Measurements from ENCODE around the gene ARID1B. TPM values are rescaled to one million over a fixed set of nuclear protein-coding genes. Genes with fewer than 3 reads are reported as not detected.
A peak's percentile ranks its signal among the peaks of the same experiment; 100 is the strongest.

Gene ARID1B
- total RNA-seq, 1 experiment from 2014 or later = 60.3 TPM

DNA sequence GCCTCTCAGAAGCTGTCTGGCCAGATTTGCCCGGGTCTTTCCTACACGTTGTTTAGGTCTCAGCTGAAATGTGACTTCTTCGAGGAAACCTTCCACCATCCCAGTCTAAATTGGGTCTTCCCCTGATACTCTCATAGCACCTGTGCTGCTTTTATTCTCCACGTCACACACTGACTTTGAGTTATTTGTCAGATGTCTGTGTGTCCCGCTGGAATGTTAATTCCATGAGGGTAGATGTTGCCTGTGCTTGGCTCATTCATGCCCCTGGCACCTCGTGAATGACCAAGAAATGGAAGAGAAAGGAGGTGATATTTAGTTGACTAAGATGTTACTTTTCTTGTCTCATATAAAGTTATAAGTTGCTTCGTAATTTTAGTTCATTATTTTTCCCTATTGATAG lies 348.4 kb downstream of the ARID1B start:
- DNase-seq (ENCODE audit: low spot score) (no peak), ATAC-seq (no peak)
- TF ChIP-seq, protein P1, sequence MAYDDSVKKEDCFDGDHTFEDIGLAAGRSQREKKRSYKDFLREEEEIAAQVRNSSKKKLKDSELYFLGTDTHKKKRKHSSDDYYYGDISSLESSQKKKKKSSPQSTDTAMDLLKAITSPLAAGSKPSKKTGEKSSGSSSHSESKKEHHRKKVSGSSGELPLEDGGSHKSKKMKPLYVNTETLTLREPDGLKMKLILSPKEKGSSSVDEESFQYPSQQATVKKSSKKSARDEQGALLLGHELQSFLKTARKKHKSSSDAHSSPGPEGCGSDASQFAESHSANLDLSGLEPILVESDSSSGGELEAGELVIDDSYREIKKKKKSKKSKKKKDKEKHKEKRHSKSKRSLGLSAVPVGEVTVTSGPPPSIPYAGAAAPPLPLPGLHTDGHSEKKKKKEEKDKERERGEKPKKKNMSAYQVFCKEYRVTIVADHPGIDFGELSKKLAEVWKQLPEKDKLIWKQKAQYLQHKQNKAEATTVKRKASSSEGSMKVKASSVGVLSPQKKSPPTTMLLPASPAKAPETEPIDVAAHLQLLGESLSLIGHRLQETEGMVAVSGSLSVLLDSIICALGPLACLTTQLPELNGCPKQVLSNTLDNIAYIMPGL (CRISPR knock-in tag; IDR thresholded peaks at IDR 0.05) = no peak
- TF ChIP-seq EMX1 (CRISPR knock-in tag; IDR thresholded peaks at IDR 0.05) (no peak), ZNF138 (CRISPR knock-in tag; conservative IDR thresholded peaks at IDR 0.05) (no peak)
- TF ChIP-seq, protein P2, sequence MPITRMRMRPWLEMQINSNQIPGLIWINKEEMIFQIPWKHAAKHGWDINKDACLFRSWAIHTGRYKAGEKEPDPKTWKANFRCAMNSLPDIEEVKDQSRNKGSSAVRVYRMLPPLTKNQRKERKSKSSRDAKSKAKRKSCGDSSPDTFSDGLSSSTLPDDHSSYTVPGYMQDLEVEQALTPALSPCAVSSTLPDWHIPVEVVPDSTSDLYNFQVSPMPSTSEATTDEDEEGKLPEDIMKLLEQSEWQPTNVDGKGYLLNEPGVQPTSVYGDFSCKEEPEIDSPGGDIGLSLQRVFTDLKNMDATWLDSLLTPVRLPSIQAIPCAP (CRISPR knock-in tag; IDR thresholded peaks at IDR 0.05) = no peak
- TF ChIP-seq, protein P3, sequence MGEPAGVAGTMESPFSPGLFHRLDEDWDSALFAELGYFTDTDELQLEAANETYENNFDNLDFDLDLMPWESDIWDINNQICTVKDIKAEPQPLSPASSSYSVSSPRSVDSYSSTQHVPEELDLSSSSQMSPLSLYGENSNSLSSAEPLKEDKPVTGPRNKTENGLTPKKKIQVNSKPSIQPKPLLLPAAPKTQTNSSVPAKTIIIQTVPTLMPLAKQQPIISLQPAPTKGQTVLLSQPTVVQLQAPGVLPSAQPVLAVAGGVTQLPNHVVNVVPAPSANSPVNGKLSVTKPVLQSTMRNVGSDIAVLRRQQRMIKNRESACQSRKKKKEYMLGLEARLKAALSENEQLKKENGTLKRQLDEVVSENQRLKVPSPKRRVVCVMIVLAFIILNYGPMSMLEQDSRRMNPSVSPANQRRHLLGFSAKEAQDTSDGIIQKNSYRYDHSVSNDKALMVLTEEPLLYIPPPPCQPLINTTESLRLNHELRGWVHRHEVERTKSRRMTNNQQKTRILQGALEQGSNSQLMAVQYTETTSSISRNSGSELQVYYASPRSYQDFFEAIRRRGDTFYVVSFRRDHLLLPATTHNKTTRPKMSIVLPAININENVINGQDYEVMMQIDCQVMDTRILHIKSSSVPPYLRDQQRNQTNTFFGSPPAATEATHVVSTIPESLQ (CRISPR knock-in tag; IDR thresholded peaks at IDR 0.05) = no peak
- TF ChIP-seq, protein P4, sequence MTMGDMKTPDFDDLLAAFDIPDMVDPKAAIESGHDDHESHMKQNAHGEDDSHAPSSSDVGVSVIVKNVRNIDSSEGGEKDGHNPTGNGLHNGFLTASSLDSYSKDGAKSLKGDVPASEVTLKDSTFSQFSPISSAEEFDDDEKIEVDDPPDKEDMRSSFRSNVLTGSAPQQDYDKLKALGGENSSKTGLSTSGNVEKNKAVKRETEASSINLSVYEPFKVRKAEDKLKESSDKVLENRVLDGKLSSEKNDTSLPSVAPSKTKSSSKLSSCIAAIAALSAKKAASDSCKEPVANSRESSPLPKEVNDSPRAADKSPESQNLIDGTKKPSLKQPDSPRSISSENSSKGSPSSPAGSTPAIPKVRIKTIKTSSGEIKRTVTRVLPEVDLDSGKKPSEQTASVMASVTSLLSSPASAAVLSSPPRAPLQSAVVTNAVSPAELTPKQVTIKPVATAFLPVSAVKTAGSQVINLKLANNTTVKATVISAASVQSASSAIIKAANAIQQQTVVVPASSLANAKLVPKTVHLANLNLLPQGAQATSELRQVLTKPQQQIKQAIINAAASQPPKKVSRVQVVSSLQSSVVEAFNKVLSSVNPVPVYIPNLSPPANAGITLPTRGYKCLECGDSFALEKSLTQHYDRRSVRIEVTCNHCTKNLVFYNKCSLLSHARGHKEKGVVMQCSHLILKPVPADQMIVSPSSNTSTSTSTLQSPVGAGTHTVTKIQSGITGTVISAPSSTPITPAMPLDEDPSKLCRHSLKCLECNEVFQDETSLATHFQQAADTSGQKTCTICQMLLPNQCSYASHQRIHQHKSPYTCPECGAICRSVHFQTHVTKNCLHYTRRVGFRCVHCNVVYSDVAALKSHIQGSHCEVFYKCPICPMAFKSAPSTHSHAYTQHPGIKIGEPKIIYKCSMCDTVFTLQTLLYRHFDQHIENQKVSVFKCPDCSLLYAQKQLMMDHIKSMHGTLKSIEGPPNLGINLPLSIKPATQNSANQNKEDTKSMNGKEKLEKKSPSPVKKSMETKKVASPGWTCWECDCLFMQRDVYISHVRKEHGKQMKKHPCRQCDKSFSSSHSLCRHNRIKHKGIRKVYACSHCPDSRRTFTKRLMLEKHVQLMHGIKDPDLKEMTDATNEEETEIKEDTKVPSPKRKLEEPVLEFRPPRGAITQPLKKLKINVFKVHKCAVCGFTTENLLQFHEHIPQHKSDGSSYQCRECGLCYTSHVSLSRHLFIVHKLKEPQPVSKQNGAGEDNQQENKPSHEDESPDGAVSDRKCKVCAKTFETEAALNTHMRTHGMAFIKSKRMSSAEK (CRISPR knock-in tag; IDR thresholded peaks at IDR 0.05; ENCODE audit: borderline replicate concordance) = no peak
- POLR2A ChIA-PET = no interaction called here
- Mint-ChIP-seq H3K9me3 (no peaks in the 10 kb centered on the region), H3K4me1 (peaks cover 19% of the 10 kb centered on the region), H3K27ac (0 out of 2 replicates have a peak overlapping the region, but pooled peaks have one; percentile 24), H3K27me3 (ENCODE audit: low read depth) (no peaks in the 10 kb centered on the region), H3K4me3 (no peak overlapping the region), H3K36me3 (0 out of 2 replicates have a peak, but pooled peaks cover 3% of the 10 kb centered on the region)
- CTCF ChIA-PET = interaction anchor here (1.4 kb wide), 1 partner anchor 35 kb away, joined by 6 read pairs; no protein-coding TSS in a partner anchor

DNA sequence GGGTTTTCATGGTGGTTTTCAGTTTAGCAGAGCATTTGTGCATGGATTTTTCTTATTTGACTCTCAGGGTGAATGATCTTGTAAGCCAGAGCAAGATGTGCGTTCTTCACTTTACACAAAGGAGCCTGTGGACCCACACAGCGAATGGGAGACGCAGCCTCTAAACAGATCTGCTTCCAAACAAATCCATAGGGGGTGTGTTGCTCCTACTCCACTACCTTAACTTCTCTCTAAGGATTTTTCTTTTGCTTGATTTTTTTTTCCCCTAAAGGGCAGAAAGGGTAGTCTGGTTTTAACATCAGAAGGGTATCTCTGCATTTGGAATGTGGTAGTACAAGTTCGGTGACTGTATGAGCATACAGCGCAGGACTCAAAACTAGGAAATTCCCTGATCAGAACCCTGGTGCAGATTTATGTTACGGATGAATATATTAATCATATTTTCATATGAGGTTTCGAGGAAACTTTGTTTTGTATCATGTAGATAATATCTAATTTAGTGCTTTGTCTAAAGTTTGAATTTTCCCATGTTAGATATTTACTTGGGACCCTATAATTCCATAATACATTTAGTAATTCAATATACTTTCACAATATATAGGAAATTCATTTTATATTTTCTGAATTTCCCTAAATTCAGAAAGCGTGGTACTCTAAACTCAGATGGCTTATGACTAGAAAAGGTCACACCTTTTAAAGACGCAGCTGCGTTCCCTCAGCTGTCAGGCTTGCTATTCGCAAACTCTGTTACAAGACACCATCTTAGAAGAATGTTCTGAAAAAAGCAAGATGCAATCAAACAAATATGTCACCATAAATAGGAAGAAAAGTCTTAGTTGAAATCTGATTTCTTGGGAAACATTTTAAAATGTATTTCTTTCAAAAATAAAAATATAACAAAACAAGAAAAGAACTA lies 349.3 kb downstream of the ARID1B start:
- no peak for DNase-seq (ENCODE audit: low spot score)
- H3K27ac Mint-ChIP-seq = peak overlapping the region; percentile 24; the same call in 1 of the 2 replicates
- TF ChIP-seq FOXJ3 (CRISPR knock-in tag; IDR thresholded peaks at IDR 0.05; ENCODE audit: borderline replicate concordance) = no peak
- no peak for TF ChIP-seq ATF1 (CRISPR knock-in tag; IDR thresholded peaks at IDR 0.05)
- no peak for TF ChIP-seq KAT7 (CRISPR knock-in tag; IDR thresholded peaks at IDR 0.05; ENCODE audit: borderline replicate concordance)
- TF ChIP-seq ZNF138 (CRISPR knock-in tag; conservative IDR thresholded peaks at IDR 0.05) = no peak
- CTCF ChIA-PET = no interaction called here
- peak; percentile 53 for ATAC-seq
- POLR2A ChIA-PET = no interaction called here
- no peak overlapping the region for H3K4me3 Mint-ChIP-seq
- peaks cover 19% of the 10 kb centered on the region for H3K4me1 Mint-ChIP-seq
- no peaks in the 10 kb centered on the region for H3K27me3 Mint-ChIP-seq (ENCODE audit: low read depth)
- no peaks in the 10 kb centered on the region for H3K9me3 Mint-ChIP-seq
- 0 out of 2 replicates have a peak, but pooled peaks cover 3% of the 10 kb centered on the region for H3K36me3 Mint-ChIP-seq

DNA sequence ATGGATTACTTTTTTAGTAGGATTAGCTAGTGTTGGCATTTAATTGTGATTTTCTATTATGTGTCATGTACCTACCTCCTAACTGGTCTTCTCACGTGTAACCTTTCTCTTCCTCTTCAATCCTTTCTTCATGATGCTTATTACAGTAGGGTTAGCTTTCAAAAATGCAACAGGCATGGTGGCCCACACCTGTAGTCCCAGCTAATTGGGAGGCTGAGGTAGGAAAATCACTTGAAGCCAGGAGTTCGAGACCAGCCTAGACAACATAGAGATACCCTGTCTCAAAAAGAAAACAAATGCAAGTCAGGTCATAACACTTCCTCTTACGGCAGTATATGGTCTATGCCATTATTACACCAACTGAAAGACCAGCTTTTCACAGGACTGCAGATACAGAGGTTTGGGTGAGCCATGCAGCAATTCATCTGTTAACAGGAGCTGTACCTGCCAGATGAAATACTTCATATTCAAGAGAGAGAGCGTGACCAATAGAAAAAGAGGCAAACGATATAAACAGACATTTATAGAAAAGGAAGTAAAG lies 351.1 kb downstream of the ARID1B start:
- H3K9me3 Mint-ChIP-seq = no peaks in the 10 kb centered on the region
- no peak for ATAC-seq
- POLR2A ChIA-PET = interaction anchor here (0.7 kb wide), 1 partner anchor 322 kb away, joined by 3 read pairs; no protein-coding TSS in a partner anchor
- no peak for DNase-seq (ENCODE audit: low spot score)
- H3K27me3 Mint-ChIP-seq (ENCODE audit: low read depth) = no peaks in the 10 kb centered on the region
- peak overlapping the region; percentile 61; the same call in 1 of the 2 replicates for H3K27ac Mint-ChIP-seq
- peaks cover 19% of the 10 kb centered on the region for H3K4me1 Mint-ChIP-seq
- no peak overlapping the region for H3K4me3 Mint-ChIP-seq
- CTCF ChIA-PET = interaction anchor here (1.0 to 1.7 kb wide), 2 partner anchors 39 to 56 kb away, joined by 3 to 4 read pairs; no protein-coding TSS in a partner anchor
- peaks cover 7% of the 10 kb centered on the region for H3K36me3 Mint-ChIP-seq
- TF ChIP-seq, protein P5, sequence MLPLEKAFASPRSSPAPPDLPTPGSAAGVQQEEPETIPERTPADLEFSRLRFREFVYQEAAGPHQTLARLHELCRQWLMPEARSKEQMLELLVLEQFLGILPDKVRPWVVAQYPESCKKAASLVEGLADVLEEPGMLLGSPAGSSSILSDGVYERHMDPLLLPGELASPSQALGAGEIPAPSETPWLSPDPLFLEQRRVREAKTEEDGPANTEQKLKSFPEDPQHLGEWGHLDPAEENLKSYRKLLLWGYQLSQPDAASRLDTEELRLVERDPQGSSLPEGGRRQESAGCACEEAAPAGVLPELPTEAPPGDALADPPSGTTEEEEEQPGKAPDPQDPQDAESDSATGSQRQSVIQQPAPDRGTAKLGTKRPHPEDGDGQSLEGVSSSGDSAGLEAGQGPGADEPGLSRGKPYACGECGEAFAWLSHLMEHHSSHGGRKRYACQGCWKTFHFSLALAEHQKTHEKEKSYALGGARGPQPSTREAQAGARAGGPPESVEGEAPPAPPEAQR (CRISPR knock-in tag; IDR thresholded peaks at IDR 0.05) = no peak
